ENCODE data around the gene NTSR2. TPM values are rescaled to one million over a fixed set of nuclear protein-coding genes. Genes with fewer than 3 reads are reported as not detected.

NTSR2 gene
- total RNA-seq, 1 donor from 2014 or later = not detected

DNA sequence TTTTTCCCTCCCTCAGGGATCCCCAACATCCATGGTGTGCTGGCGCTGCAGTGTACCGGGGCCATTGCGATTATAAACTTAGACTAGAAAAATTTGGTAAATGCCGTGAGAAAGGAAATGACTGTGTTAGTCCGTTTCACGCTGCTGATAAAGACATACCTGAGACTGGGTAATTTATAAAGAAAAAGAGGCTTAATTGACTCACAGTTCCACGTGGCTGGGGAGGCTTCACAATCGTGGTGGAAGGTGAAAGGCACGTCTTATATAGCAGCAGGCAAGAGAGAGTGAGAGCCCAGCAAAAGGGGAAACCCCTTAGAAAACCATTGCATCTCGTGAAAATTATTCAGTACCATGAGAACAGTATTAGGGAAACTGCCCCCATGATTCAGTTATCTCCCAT is 44.3 kb downstream of the NTSR2 start:
- TF ChIP-seq, protein P1, sequence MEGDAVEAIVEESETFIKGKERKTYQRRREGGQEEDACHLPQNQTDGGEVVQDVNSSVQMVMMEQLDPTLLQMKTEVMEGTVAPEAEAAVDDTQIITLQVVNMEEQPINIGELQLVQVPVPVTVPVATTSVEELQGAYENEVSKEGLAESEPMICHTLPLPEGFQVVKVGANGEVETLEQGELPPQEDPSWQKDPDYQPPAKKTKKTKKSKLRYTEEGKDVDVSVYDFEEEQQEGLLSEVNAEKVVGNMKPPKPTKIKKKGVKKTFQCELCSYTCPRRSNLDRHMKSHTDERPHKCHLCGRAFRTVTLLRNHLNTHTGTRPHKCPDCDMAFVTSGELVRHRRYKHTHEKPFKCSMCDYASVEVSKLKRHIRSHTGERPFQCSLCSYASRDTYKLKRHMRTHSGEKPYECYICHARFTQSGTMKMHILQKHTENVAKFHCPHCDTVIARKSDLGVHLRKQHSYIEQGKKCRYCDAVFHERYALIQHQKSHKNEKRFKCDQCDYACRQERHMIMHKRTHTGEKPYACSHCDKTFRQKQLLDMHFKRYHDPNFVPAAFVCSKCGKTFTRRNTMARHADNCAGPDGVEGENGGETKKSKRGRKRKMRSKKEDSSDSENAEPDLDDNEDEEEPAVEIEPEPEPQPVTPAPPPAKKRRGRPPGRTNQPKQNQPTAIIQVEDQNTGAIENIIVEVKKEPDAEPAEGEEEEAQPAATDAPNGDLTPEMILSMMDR (IDR thresholded peaks at IDR 0.05) = no peak
- POLR2A ChIA-PET = no interaction called here
- no peak for DNase-seq
- no peaks in the 10 kb centered on the region for H3K36me3 Mint-ChIP-seq (ENCODE audit: low read depth)
- CTCF ChIA-PET = no interaction called here
- intact Hi-C loops (cut with micrococcal nuclease) = no loop called here
- H3K4me1 Mint-ChIP-seq = no peaks in the 10 kb centered on the region
- no peak for ATAC-seq (ENCODE audit: low read depth)
- H3K4me3 Mint-ChIP-seq = no peak overlapping the region
- no peaks in the 10 kb centered on the region for H3K27me3 Mint-ChIP-seq
- peaks cover 3% of the 10 kb centered on the region for H3K9me3 Mint-ChIP-seq
- H3K27ac Mint-ChIP-seq = no peak overlapping the region

DNA sequence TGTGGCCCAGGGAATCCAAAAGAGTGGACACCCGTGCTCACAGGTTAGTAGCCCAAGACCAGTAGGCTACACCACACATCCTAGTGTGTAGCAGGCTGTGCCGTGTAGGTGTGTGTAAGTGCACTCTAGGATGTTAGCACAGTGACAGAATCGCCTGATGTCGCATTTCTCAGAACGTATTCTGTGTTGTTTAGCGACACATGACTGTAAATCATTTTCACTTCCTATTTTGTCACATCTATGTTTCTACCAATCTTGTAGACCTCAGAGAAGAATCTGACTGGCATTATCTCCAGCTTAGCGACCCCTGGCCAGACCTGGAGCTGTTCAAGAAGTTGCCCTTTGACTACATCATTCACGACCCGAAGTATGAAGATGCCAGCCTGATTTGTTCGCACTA is 45.1 kb downstream of the NTSR2 start:
- peaks cover 3% of the 10 kb centered on the region for H3K9me3 Mint-ChIP-seq
- ChIA-PET POLR2A (no interaction called here), CTCF (no interaction called here)
- H3K4me1 Mint-ChIP-seq = no peaks in the 10 kb centered on the region
- no peaks in the 10 kb centered on the region for H3K27me3 Mint-ChIP-seq
- no peaks in the 10 kb centered on the region for H3K36me3 Mint-ChIP-seq (ENCODE audit: low read depth)
- TF ChIP-seq, protein P1 (IDR thresholded peaks at IDR 0.05) = no peak
- H3K27ac Mint-ChIP-seq = no peak overlapping the region
- no peak for DNase-seq
- intact Hi-C loops (cut with micrococcal nuclease) = no loop called here
- H3K4me3 Mint-ChIP-seq = no peak overlapping the region
- no peak for ATAC-seq (ENCODE audit: low read depth)

- intact Hi-C loops (cut with micrococcal nuclease) = no loop called here
- H3K36me3 Mint-ChIP-seq (ENCODE audit: low read depth) = no peaks in the 10 kb centered on the region
- TF ChIP-seq, protein P1 (IDR thresholded peaks at IDR 0.05) = no peak
- CTCF ChIA-PET = no interaction called here
- H3K4me1 Mint-ChIP-seq = no peaks in the 10 kb centered on the region
- ATAC-seq (ENCODE audit: low read depth) (no peak), DNase-seq (no peak)
- H3K4me3 Mint-ChIP-seq = no peak overlapping the region
- no peaks in the 10 kb centered on the region for H3K27me3 Mint-ChIP-seq
- H3K27ac Mint-ChIP-seq = no peak overlapping the region
- H3K9me3 Mint-ChIP-seq = peaks cover 3% of the 10 kb centered on the region
- POLR2A ChIA-PET = no interaction called here
Measured at GRCh38 chr2:11622611-11623010, 47.4 kb downstream of the NTSR2 start.

DNA sequence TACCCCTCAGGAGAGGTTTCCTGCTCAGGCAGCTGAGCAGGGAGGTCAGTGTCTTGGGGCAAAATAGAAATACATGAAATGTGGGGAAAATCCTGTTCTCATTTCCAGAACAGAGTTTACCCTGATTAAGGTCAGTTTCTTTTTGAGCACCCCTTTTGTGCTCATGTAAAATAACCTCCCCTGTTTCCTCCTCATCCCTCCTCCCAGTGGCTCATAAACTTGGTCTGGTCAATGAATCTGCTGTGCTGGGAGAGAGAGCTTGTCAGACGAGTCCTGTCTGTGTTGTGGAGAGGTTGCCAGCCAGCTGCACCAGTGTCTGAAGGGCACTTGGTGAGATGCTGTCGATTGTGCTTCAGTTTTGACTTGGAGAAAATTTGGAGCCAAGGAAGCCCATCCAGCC is 48.6 kb downstream of the NTSR2 start:
- H3K27me3 Mint-ChIP-seq = no peaks in the 10 kb centered on the region
- no peak overlapping the region for H3K4me3 Mint-ChIP-seq
- H3K36me3 Mint-ChIP-seq (ENCODE audit: low read depth) = no peaks in the 10 kb centered on the region
- H3K4me1 Mint-ChIP-seq = no peaks in the 10 kb centered on the region
- intact Hi-C loops (cut with micrococcal nuclease) = no loop called here
- TF ChIP-seq, protein P1 (IDR thresholded peaks at IDR 0.05) = no peak
- ATAC-seq (ENCODE audit: low read depth) (no peak), DNase-seq (no peak)
- CTCF ChIA-PET = no interaction called here
- no peak overlapping the region for H3K27ac Mint-ChIP-seq
- POLR2A ChIA-PET = no interaction called here
- H3K9me3 Mint-ChIP-seq = no peaks in the 10 kb centered on the region

DNA sequence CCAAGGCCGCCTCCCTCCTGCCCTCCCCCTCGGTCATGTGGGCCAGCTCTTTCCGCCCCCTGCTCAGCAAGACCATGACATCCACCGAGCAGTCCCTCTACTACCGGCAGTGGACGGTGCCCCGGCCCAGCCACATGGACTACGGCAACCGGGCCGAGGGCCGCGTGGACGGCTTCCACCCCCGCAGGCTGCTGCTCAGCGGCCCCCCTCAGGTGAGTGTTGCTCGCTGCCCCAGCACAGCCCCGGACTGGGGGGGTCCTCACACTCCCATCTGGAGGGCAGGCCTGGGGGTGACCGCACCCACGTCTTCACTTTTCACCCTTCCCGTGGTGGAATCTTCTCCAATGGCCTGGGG is 51.3 kb downstream of the NTSR2 start:
- ATAC-seq (ENCODE audit: low read depth) (no peak), DNase-seq (no peak)
- H3K36me3 Mint-ChIP-seq (ENCODE audit: low read depth) = no peaks in the 10 kb centered on the region
- POLR2A ChIA-PET = no interaction called here
- intact Hi-C loops (cut with micrococcal nuclease) = no loop called here
- H3K4me1 Mint-ChIP-seq = no peaks in the 10 kb centered on the region
- H3K27ac Mint-ChIP-seq = no peak overlapping the region
- H3K27me3 Mint-ChIP-seq = no peaks in the 10 kb centered on the region
- TF ChIP-seq, protein P1 (IDR thresholded peaks at IDR 0.05) = no peak
- no peak overlapping the region for H3K4me3 Mint-ChIP-seq
- H3K9me3 Mint-ChIP-seq = no peaks in the 10 kb centered on the region
- CTCF ChIA-PET = no interaction called here

All from activated B cell treated with CpG ODN at 0.5 μM for 24 hours (primary cell).